ENCODE measurements around the gene COL6A5.

Gene COL6A5

GRCh38 chr3:130457671-130458070 lies 112.2 kb downstream of the COL6A5 start:
- Histone ChIP-seq H3K27me3 (ENCODE audit: control insufficient read depth, insufficient read depth, low read length) (no peaks in the 10 kb centered on the region), H3K9ac (ENCODE audit: low read depth, low read length) (no peak overlapping the region), H3K4me1 (ENCODE audit: control insufficient read depth, insufficient read depth, low read length) (no peaks in the 10 kb centered on the region), H3K36me3 (ENCODE audit: control insufficient read depth, insufficient read depth, low read length) (no peaks in the 10 kb centered on the region), H3K9me3 (ENCODE audit: control insufficient read depth, insufficient read depth, low read length) (no peaks in the 10 kb centered on the region), H3K4me3 (ENCODE audit: low read depth, low read length) (no peak overlapping the region)

- Histone ChIP-seq H3K4me1 (ENCODE audit: control insufficient read depth, insufficient read depth, low read length) (no peaks in the 10 kb centered on the region), H3K9ac (ENCODE audit: low read depth, low read length) (no peak overlapping the region), H3K36me3 (ENCODE audit: control insufficient read depth, insufficient read depth, low read length) (no peaks in the 10 kb centered on the region)
These were observed 114.5 kb downstream of the COL6A5 start for GRCh38 chr3:130459944-130460343.

GRCh38 chr3:130462089-130462488 lies 116.6 kb downstream of the COL6A5 start:
- Histone ChIP-seq H3K4me1 (ENCODE audit: control insufficient read depth, insufficient read depth, low read length) (no peaks in the 10 kb centered on the region), H3K4me3 (ENCODE audit: low read depth, low read length) (no peak overlapping the region), H3K36me3 (ENCODE audit: control insufficient read depth, insufficient read depth, low read length) (no peaks in the 10 kb centered on the region), H3K9me3 (ENCODE audit: control insufficient read depth, insufficient read depth, low read length) (no peaks in the 10 kb centered on the region), H3K27me3 (ENCODE audit: control insufficient read depth, insufficient read depth, low read length) (no peaks in the 10 kb centered on the region), H3K9ac (ENCODE audit: low read depth, low read length) (no peak overlapping the region)

More at GRCh38 chr3:130459944-130460343, 114.5 kb downstream of the COL6A5 start:
- Histone ChIP-seq H3K4me3 (ENCODE audit: low read depth, low read length) (no peak overlapping the region), H3K9me3 (ENCODE audit: control insufficient read depth, insufficient read depth, low read length) (no peaks in the 10 kb centered on the region), H3K27me3 (ENCODE audit: control insufficient read depth, insufficient read depth, low read length) (no peaks in the 10 kb centered on the region)

DNA sequence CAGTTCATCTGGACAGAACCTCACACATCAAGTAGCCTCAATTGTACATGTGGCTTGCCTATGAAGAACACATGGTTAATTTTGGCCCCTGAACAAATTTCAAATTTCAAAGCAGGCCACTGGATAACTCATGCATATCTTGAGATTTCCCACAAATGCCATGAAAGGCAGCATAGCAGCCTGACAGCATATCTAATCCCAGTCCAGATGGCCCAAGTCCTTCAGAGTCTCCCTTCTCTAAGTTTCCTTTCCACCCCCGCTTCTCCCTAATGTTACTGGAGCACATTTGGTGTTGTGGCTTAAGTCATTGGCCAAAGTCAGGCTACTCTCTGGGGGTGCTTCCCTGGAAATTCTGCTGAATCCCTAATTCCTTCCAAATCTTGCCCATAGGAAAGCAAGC lies 117.7 kb downstream of the COL6A5 start:
- H3K4me1 ChIP-seq (ENCODE audit: control insufficient read depth, insufficient read depth, low read length): no peaks in the 10 kb centered on the region
- H3K36me3 ChIP-seq (ENCODE audit: control insufficient read depth, insufficient read depth, low read length): no peaks in the 10 kb centered on the region
- H3K27me3 ChIP-seq (ENCODE audit: control insufficient read depth, insufficient read depth, low read length): no peaks in the 10 kb centered on the region
- H3K4me3 ChIP-seq (ENCODE audit: low read depth, low read length): no peak overlapping the region
- no peak overlapping the region for H3K9ac ChIP-seq (ENCODE audit: low read depth, low read length)
- no peaks in the 10 kb centered on the region for H3K9me3 ChIP-seq (ENCODE audit: control insufficient read depth, insufficient read depth, low read length)

- H3K36me3 ChIP-seq (ENCODE audit: control insufficient read depth, insufficient read depth, low read length): no peaks in the 10 kb centered on the region
- H3K27me3 ChIP-seq (ENCODE audit: control insufficient read depth, insufficient read depth, low read length): no peaks in the 10 kb centered on the region
- H3K9ac ChIP-seq (ENCODE audit: low read depth, low read length): no peak overlapping the region
- H3K9me3 ChIP-seq (ENCODE audit: control insufficient read depth, insufficient read depth, low read length): no peaks in the 10 kb centered on the region
- H3K4me1 ChIP-seq (ENCODE audit: control insufficient read depth, insufficient read depth, low read length): no peaks in the 10 kb centered on the region
- H3K4me3 ChIP-seq (ENCODE audit: low read depth, low read length): no peak overlapping the region
These were observed 120.0 kb downstream of the COL6A5 start for GRCh38 chr3:130465521-130465920.

GRCh38 chr3:130468311-130468710 lies 122.8 kb downstream of the COL6A5 start:
- Histone ChIP-seq H3K9ac (ENCODE audit: low read depth, low read length) (no peak overlapping the region), H3K27me3 (ENCODE audit: control insufficient read depth, insufficient read depth, low read length) (no peaks in the 10 kb centered on the region), H3K9me3 (ENCODE audit: control insufficient read depth, insufficient read depth, low read length) (no peaks in the 10 kb centered on the region), H3K4me3 (ENCODE audit: low read depth, low read length) (no peak overlapping the region), H3K36me3 (ENCODE audit: control insufficient read depth, insufficient read depth, low read length) (no peaks in the 10 kb centered on the region), H3K4me1 (ENCODE audit: control insufficient read depth, insufficient read depth, low read length) (no peaks in the 10 kb centered on the region)

DNA sequence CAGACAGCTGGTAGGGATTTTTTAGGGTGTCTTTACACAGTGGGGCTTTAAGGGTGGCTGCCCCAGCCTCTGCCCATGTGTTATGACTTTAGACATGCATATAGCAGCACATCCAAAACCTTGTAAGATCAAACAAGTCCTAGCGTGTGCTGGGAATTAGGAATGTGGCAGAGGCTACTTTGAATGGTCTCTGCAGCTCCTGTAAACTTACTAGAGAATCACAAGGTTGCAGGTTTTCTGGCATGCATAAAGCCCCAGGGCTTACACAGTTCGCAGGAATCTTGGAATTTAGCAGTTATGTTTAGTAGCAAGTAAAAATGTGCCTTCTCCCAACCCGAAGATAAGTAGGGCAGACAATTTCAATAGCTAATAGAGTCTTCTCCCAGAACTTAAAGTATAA lies 124.7 kb downstream of the COL6A5 start:
- Histone ChIP-seq H3K27me3 (ENCODE audit: control insufficient read depth, insufficient read depth, low read length) (no peaks in the 10 kb centered on the region), H3K36me3 (ENCODE audit: control insufficient read depth, insufficient read depth, low read length) (no peaks in the 10 kb centered on the region), H3K4me1 (ENCODE audit: control insufficient read depth, insufficient read depth, low read length) (no peaks in the 10 kb centered on the region), H3K4me3 (ENCODE audit: low read depth, low read length) (no peak overlapping the region), H3K9me3 (ENCODE audit: control insufficient read depth, insufficient read depth, low read length) (no peaks in the 10 kb centered on the region), H3K9ac (ENCODE audit: low read depth, low read length) (no peak overlapping the region)

- Histone ChIP-seq H3K4me1 (ENCODE audit: control insufficient read depth, insufficient read depth, low read length) (no peaks in the 10 kb centered on the region), H3K9ac (ENCODE audit: low read depth, low read length) (no peak overlapping the region), H3K27me3 (ENCODE audit: control insufficient read depth, insufficient read depth, low read length) (no peaks in the 10 kb centered on the region), H3K36me3 (ENCODE audit: control insufficient read depth, insufficient read depth, low read length) (no peaks in the 10 kb centered on the region), H3K4me3 (ENCODE audit: low read depth, low read length) (no peak overlapping the region), H3K9me3 (ENCODE audit: control insufficient read depth, insufficient read depth, low read length) (no peaks in the 10 kb centered on the region)
These were observed 127.9 kb downstream of the COL6A5 start for GRCh38 chr3:130473416-130473815.

DNA sequence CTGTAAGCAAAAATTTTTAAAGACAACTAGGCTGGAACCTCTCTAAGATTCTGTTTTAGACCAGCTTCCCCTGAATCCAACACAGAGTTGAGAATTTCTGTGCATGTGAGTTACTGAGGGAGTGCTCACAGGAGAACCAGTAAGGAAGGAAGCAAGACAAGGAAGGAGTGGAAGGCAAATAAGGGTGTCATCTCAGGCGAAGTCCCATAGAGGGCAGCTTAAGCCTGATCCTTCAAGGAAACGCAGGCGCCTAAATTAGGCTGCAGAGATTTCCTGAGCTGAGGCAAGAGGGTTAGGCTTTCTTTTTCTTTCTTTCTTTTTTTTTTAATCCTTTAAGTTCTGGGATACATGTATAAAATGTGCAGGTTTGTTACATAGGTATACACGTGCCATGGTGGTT lies 135.3 kb downstream of the COL6A5 start:
- H3K4me1 ChIP-seq (ENCODE audit: control insufficient read depth, insufficient read depth, low read length): no peaks in the 10 kb centered on the region
- H3K9ac ChIP-seq (ENCODE audit: low read depth, low read length): no peak overlapping the region
- no peaks in the 10 kb centered on the region for H3K36me3 ChIP-seq (ENCODE audit: control insufficient read depth, insufficient read depth, low read length)
- H3K9me3 ChIP-seq (ENCODE audit: control insufficient read depth, insufficient read depth, low read length): no peaks in the 10 kb centered on the region
- H3K27me3 ChIP-seq (ENCODE audit: control insufficient read depth, insufficient read depth, low read length): no peaks in the 10 kb centered on the region
- H3K4me3 ChIP-seq (ENCODE audit: low read depth, low read length): no peak overlapping the region

DNA sequence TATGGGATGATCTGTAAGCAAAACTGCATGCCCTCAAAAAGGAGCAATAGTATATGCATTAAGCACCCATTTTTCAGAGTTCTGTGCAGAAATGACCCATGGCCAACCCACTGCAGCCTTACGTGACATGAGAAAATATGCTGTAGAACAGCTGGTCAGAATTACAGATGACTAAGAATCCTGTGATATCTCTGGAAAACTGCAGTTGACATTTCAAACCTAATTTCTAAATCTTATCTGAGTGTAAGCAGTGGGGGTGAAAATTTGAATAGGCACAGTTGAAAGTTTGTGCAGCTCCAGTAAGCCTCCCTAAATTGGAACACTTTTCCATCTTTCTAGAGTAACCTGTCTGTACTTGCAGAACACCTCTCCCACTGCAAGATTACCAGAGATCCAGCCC lies 142.8 kb downstream of the COL6A5 start:
- Histone ChIP-seq H3K4me1 (ENCODE audit: control insufficient read depth, insufficient read depth, low read length) (no peaks in the 10 kb centered on the region), H3K9ac (ENCODE audit: low read depth, low read length) (no peak overlapping the region), H3K36me3 (ENCODE audit: control insufficient read depth, insufficient read depth, low read length) (no peaks in the 10 kb centered on the region), H3K9me3 (ENCODE audit: control insufficient read depth, insufficient read depth, low read length) (no peaks in the 10 kb centered on the region), H3K27me3 (ENCODE audit: control insufficient read depth, insufficient read depth, low read length) (no peaks in the 10 kb centered on the region), H3K4me3 (ENCODE audit: low read depth, low read length) (no peak overlapping the region)

DNA sequence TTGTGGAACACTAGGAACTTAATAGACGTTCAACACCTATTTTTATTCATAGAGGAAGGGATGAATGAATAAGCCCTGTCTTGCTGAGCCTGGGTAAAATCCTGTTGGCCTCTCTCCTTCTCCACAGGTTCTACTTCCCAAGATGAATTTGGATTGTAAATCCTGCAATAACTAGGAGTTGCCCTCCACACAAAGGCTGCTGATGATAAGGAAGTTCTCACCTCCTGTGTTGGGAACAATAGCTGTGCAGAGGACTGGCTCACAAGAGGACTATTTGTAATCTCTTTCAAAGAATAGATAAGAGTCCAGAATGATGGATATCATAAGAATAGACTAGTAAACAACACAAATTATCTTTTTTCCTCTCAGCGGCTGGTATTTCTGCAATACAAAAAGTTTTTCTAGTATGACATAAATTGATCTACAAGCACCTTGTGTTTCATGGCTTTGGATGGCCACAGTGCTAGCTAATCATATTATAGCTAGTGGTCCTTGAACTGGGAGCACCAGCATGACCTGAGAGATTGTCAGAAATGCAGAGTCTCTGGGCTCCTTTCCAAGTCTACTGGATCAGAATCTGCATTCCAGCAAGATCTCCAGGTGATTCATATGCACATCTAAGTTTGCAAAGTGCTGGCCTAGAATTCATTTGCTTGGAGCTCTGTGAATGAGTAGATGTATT lies 143.4 kb downstream of the COL6A5 start:
- H3K9ac ChIP-seq (ENCODE audit: low read depth, low read length): no peak overlapping the region
- H3K4me3 ChIP-seq (ENCODE audit: low read depth, low read length): no peak overlapping the region
- no peaks in the 10 kb centered on the region for H3K9me3 ChIP-seq (ENCODE audit: control insufficient read depth, insufficient read depth, low read length)
- H3K36me3 ChIP-seq (ENCODE audit: control insufficient read depth, insufficient read depth, low read length): no peaks in the 10 kb centered on the region
- no peaks in the 10 kb centered on the region for H3K4me1 ChIP-seq (ENCODE audit: control insufficient read depth, insufficient read depth, low read length)
- no peaks in the 10 kb centered on the region for H3K27me3 ChIP-seq (ENCODE audit: control insufficient read depth, insufficient read depth, low read length)

DNA sequence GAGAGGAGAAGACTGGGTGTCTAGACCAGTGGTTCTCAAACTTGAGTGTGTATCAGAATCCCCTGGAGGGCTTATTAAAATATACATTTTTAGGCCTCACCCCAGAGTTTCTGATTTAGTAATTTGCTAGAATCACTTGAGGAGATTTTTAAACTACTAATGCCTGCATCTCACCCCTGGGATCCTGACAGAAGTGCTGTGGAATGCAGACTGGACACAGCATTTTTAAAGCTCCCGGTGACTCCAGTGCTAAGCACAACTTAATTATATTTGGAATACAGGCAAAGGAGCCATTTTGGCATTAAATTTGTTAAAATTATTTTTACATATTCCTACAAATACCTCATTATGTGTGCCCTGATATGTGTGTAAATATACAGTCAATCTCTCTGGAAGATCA lies 144.8 kb downstream of the COL6A5 start:
- H3K4me1 ChIP-seq (ENCODE audit: control insufficient read depth, insufficient read depth, low read length): no peaks in the 10 kb centered on the region

More for the DNA sequence above, 144.8 kb downstream of the COL6A5 start:
- H3K4me3 ChIP-seq (ENCODE audit: low read depth, low read length): no peak overlapping the region
- no peak overlapping the region for H3K9ac ChIP-seq (ENCODE audit: low read depth, low read length)
- H3K36me3 ChIP-seq (ENCODE audit: control insufficient read depth, insufficient read depth, low read length): no peaks in the 10 kb centered on the region
- H3K9me3 ChIP-seq (ENCODE audit: control insufficient read depth, insufficient read depth, low read length): no peaks in the 10 kb centered on the region
- H3K27me3 ChIP-seq (ENCODE audit: control insufficient read depth, insufficient read depth, low read length): no peaks in the 10 kb centered on the region

Data from iPS-15b (cell line).